ENCODE measurements around the gene HLA-DQB1. TPM values are rescaled to one million over a fixed set of nuclear protein-coding genes. Genes with fewer than 3 reads are reported as not detected.

HLA-DQB1 gene
- total RNA-seq, 2 donors from 2014 or later, result 2.5 to 2.9 TPM

DNA sequence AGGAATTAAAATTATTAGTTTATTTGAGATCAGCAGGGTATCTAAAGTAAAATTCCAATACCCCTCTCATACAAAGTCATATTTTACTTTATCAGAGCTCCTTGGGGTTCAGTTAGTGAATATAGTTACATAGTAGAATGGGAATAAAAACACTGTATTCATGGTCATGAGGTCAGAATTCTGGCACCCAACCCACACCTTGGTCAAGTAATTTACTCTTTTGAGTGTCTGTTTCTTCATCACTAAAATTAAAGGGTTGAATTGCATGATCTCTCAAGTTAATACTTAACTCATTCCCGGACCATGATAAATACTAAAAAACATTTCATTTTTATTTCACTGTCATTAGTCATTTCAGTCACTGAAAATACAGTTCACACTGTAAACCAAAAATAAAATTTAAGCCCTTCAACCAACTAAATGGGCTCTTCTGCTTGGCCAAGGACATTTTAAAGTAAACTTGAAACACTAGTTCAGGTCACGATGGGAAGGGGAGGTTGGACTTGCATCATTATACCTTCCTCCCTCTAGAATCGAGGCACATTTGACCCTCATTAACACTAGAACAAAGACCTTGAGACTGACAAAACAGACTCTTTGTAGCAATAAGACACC is 55.7 kb downstream of the HLA-DQB1 start:
- peak overlapping the region; percentile 21 for H3K27ac Mint-ChIP-seq

DNA sequence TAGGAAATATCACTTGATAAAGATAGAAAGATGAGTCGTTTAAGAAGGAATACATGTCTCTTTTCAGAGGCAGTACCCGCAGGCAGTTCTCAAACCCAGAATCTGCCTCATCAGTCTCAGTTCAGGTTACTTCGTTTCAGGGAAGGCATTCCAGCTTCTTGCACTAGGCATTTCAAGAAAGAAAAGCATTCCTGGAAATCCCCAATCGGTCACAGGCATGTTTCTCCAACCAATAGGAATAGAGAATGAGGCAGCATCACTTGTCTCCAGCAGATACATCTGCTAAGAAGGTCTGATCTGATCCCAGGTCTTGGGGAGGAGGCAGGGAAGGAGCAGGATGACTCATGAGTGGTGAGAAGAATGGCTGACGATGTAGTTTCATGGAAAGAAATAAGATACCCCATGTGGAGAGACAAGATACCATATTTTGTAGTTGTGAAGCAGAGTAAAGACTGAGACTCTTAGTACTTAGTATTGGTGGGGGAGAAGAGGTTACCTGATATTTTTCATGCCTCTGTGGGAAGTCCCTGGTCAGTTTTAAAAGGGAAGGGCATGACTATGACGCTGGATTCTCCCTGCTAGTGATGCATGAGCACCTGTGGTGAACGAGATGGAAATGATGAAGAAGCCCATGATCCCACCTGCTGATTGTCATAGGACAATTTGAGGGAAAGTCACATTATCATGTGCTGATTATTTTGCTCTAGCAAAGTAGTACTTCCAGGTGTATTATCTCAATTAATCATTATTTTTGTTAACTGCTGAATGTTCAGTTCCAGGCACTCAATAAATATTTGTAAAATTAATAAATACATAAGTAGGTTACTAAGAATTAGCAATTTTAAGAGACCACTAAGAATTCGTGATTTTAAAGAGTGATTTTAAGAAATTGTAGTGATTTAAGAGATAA is 56.5 kb downstream of the HLA-DQB1 start:
- Mint-ChIP-seq H3K27ac (no peak overlapping the region), H3K27me3 (ENCODE audit: low read depth) (no peaks in the 10 kb centered on the region), H3K9me3 (no peaks in the 10 kb centered on the region), H3K36me3 (ENCODE audit: insufficient read depth in 2 of 2) (no peaks in the 10 kb centered on the region), H3K4me1 (ENCODE audit: low read depth) (no peaks in the 10 kb centered on the region), H3K4me3 (no peak overlapping the region)
- ATAC-seq (replicated peaks in 1 of 2), result peak; percentile 99
- DNase-seq, result peak; percentile 48 to 49

More for the DNA sequence above, 55.7 kb downstream of the HLA-DQB1 start:
- Mint-ChIP-seq H3K9me3 (no peaks in the 10 kb centered on the region), H3K4me1 (ENCODE audit: low read depth) (no peaks in the 10 kb centered on the region), H3K36me3 (ENCODE audit: insufficient read depth in 2 of 2) (no peaks in the 10 kb centered on the region), H3K4me3 (peak overlapping the region in 1 of 2 donors; percentile 29), H3K27me3 (ENCODE audit: low read depth) (no peaks in the 10 kb centered on the region)
- DNase-seq (no peak), ATAC-seq (replicated peaks in 1 of 2) (no peak)

Other genes with a start within 250 kb of the HLA-DQB1 start
- 10 to 100 TPM in 1 of 2 donors, 1 to 10 TPM in 1; 9.2 to 18.8 TPM for gene HLA-DRA, start 226.8 kb downstream of the HLA-DQB1 start, total RNA-seq
- gene HLA-DRB5, start 136.4 kb downstream of the HLA-DQB1 start, total RNA-seq, result 1 to 10 TPM in 1 of 2 donors, not detected in 1; 1.7 TPM
- 10 to 100 TPM in 1 of 2 donors, 1 to 10 TPM in 1; 7.4 to 15.1 TPM for gene HLA-DRB1, start 76.8 kb downstream of the HLA-DQB1 start, total RNA-seq
- 1 to 10 TPM; 2.2 to 3.7 TPM for gene HLA-DQA1, start 29.3 kb downstream of the HLA-DQB1 start, total RNA-seq
- 1 to 10 TPM in 1 of 2 donors, not detected in 1; 1.2 TPM for gene HLA-DQA2, start 74.7 kb upstream of the HLA-DQB1 start, total RNA-seq
- under 1 TPM; 0.36 to 0.60 TPM for gene HLA-DQB2, start 96.9 kb upstream of the HLA-DQB1 start, total RNA-seq
- 1 to 10 TPM; 8.0 to 8.1 TPM for gene HLA-DOB, start 150.3 kb upstream of the HLA-DQB1 start, total RNA-seq
- 100 to 1,000 TPM; 117 to 127 TPM for gene TAP2, start 172.1 kb upstream of the HLA-DQB1 start, total RNA-seq
- 100 to 1,000 TPM; 301 to 305 TPM for gene PSMB8, start 177.4 kb upstream of the HLA-DQB1 start, total RNA-seq
- 100 to 1,000 TPM; 328 to 373 TPM for gene TAP1, start 187.0 kb upstream of the HLA-DQB1 start, total RNA-seq
- gene PSMB9, start 187.5 kb upstream of the HLA-DQB1 start, total RNA-seq, result 100 to 1,000 TPM; 271 to 299 TPM